ENCODE results near the gene CRABP2. TPM values are rescaled to one million over a fixed set of nuclear protein-coding genes. Genes with fewer than 3 reads are reported as not detected.
A peak's percentile ranks its signal among the peaks of the same experiment; 100 is the strongest.

CRABP2 gene
- total RNA-seq, 2 donors from 2014 or later, result 9.2 to 20.9 TPM

DNA sequence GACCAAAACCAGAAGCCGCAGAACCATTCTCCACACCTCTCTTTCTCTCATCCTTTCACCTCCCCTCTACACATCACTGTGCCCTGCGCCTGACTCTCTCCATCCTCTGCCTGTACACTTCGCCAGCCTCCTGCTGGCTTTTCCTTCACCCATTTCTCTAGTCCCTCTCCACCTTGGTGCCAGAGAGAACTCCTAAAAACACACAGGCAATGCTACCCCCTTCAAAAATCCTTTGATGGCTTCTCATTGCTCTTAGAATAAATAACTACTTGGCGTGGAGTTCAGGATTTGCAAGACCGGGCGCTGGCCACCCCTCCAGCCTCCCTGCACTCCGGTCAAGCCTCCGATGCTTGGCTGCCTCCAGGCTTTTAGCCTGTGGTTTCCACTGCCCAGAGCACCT is 8.6 kb downstream of the CRABP2 start:
- intact Hi-C loops (cut with DNase I), result loop anchor here in 1 of 2 donors (10.0 kb wide), 1 partner anchor 188 kb away; no protein-coding TSS in a partner anchor
- no peak for DNase-seq (ENCODE audit: low spot score)

DNA sequence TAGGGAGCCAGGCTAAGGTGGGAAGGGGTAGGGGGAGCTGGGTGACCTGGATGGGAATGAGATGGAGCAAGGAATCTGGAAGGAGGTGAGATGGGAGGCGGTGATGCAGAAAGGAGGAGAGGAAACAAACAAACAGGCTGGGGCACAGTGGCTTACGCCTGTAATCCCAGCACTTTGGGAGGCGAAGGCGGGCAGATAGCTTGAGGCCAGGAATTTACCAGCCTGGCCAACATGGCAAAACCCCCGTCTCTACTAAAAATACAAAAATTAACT is 10.8 kb downstream of the CRABP2 start:
- DNase-seq (ENCODE audit: low spot score), result no peak
- intact Hi-C loops (cut with DNase I), result loop anchor here in 1 of 2 donors (10.0 kb wide), 1 partner anchor 190 kb away; no protein-coding TSS in a partner anchor

DNA sequence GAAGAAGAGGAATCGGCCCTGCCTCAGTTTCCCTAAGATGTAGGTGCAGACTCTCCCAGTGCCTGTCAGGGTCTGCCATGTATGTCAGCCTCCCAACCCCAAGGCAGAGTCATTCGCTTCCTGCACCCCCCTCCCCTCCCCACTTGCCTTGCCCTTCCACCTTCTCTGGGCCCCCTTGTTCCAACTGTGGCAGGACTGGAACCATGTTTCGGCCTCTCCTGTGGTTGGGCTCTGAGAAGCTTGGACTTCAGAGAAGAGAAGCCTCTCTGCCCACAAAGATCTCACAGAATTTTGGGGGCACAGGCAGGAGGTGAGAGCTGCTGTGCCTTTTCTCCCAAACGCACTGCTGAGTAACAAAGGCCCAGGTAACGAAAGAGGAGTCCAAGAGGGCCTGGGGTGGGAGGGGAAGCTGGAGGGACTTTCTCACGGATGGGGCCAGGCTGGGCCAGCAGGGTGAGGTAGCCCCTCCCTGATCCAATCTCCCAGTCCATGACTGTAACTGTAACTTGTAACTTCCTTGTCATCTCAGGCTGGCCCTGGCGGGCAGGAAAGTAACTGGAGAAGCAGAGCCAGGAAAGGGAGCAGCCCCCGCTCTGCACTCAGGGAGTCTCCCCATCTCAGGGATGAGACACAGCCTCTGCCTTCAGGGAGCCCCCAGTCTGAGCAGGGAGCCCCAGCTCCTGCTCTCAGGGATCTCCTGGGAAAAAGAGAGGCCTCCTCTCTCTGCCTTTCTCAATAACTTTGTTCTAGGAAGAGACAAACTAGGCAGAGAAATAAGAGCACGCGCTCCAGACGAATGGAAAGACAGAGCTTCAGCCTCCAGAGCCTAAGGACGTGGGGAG is 11.3 kb downstream of the CRABP2 start:
- DNase-seq (ENCODE audit: low spot score), result no peak
- intact Hi-C loops (cut with DNase I), result loop anchor here in 1 of 2 donors (10.0 kb wide), 1 partner anchor 191 kb away; no protein-coding TSS in a partner anchor

DNA sequence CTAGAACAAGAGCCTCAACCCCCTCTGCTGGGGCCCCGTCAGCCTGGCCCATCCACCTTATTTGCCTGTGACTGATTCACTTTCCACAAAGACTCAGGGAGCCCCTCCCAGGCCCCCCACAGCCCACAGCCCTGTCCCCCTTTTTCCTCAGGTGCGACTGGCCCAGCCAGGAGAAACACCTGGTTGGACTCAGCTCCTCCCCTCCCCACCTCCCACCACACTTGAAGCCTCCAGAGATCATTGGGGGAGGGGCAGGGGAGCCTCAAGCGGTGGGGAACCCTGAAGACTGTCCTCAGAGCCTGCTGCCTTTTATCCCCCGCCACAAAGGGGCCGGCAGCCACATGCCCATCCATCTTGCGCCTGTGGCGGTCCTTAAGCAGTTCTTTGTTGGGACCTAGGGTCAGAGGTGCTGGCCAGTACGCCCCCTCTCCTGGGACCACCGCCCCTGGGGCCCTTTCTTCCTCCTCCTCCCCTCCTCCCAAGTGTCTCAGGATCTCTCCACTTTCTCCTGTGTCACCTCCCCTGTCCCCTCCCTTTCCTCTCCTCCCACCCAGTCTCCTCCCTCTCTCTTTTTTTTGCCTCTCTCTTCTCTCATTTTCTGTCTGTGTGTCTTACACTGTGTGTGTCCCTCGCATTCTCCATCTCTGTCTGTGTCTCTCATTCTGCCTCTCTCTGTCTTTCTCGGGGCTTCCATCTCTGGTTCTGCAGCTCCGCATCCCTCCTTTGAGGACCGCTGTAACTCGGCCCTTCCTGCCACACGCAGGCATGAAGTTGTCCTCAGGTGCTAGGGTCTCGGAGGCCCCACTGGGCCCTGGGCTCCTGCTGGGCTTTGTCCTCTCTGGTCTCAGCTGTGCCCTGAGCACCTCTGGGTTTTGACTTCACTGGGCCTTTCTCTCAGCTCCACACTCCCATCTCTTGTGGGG is 12.2 kb downstream of the CRABP2 start:
- intact Hi-C loops (cut with DNase I), result loop anchor here in 1 of 2 donors (10.0 kb wide), 1 partner anchor 192 kb away; no protein-coding TSS in a partner anchor
- DNase-seq (ENCODE audit: low spot score), result no peak

DNA sequence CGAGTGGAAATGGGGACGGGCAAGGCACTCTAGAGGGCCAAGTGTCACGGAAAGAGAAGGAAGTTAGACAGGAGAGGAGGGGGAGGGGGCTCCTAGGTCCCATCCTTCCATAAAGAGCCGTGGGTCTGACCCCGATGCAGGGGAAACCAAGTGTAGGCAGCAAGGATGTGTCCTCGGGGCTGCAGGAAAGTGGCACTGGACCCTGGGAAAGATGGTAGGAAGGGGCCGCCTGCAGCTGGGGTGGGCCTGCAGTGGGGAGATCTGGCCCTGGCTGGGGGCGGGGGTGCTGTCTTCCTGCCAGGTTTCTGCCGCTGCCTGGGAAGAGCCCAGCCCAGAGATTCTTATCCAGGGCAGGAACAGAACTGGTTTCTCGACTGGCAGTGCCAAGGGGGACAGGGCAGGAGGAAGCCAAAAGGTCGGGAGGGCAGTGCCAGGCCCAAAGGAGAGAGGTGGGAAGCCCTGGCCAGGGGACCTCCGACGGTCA is 12.9 kb downstream of the CRABP2 start:
- intact Hi-C loops (cut with DNase I), result loop anchor here in 1 of 2 donors (10.0 kb wide), 1 partner anchor 192 kb away; no protein-coding TSS in a partner anchor
- no peak for DNase-seq (ENCODE audit: low spot score)

DNA sequence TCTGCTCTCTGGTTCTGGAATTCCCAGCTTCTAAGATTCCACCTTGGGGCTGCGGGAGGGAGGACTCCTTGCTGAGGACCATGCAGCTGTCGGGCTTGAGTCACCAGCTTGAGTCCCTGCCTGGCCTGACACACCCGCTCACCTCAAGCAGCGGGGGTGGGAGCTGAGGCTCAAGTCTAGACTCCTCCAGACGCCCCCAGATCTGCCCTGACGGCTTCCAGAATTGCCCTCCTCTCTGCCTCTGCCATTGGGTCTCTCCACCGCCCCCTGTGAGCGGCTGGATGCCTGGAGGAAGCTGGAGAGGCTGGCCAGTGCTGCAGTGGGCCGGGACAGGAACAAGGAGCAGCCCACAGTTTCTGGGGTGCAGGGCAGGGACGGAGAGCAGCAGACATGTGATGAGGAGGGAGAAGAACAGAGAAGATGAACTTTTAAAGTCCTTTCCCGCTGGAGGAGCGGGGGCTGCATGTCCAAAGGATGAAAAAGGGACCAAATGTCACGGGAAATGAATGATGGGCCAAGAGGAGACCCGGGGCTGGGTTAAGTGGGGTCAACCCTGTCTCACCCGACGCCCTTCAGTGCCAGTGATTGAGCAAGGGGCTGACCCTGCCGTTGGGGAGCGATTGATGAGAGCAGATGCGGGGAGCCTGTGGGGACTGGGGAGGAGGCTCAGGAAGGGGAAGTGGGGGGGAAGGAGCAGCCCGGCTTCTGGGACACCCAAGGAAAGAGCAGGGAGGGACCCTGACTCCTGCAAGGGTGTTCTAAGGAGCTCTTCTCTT is 13.5 kb downstream of the CRABP2 start:
- intact Hi-C loops (cut with DNase I), result loop anchor here (2.0 to 10.0 kb wide), 3 partner anchors 33 to 193 kb away; no protein-coding TSS in a partner anchor
- DNase-seq (ENCODE audit: low spot score), result no peak

DNA sequence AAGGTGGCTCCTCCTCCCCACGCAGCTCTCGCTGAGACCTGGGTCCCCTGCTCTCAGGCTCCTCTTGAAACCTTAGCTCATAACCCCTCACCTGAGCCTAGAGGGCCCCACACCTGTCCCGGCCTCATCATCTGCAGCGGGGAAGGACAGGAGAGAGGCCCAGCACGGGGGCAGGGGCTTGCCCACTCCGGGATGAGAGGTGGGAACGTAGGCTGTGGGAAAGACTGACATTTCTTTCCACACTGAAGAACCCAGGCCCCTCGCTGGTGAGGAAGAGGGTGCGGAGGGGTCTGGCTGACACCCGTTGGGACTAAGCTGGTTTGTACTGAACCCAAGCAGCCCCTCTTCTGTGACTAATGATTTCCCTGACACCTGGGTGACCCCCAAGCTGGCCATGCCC is 14.2 kb downstream of the CRABP2 start:
- intact Hi-C loops (cut with DNase I), result loop anchor here (2.0 to 10.0 kb wide), 3 partner anchors 34 to 194 kb away; no protein-coding TSS in a partner anchor
- no peak for DNase-seq (ENCODE audit: low spot score)

- no peak for DNase-seq (ENCODE audit: low spot score)
- intact Hi-C loops (cut with DNase I), result loop anchor here (2.0 to 10.0 kb wide), 3 partner anchors 34 to 194 kb away; no protein-coding TSS in a partner anchor
Measured at GRCh38 chr1:156690675-156691036, 14.7 kb downstream of the CRABP2 start.

GRCh38 chr1:156689953-156690674 is 15.3 kb downstream of the CRABP2 start:
- intact Hi-C loops (cut with DNase I), result loop anchor here (2.0 to 10.0 kb wide), 3 partner anchors 35 to 195 kb away; no protein-coding TSS in a partner anchor

DNA sequence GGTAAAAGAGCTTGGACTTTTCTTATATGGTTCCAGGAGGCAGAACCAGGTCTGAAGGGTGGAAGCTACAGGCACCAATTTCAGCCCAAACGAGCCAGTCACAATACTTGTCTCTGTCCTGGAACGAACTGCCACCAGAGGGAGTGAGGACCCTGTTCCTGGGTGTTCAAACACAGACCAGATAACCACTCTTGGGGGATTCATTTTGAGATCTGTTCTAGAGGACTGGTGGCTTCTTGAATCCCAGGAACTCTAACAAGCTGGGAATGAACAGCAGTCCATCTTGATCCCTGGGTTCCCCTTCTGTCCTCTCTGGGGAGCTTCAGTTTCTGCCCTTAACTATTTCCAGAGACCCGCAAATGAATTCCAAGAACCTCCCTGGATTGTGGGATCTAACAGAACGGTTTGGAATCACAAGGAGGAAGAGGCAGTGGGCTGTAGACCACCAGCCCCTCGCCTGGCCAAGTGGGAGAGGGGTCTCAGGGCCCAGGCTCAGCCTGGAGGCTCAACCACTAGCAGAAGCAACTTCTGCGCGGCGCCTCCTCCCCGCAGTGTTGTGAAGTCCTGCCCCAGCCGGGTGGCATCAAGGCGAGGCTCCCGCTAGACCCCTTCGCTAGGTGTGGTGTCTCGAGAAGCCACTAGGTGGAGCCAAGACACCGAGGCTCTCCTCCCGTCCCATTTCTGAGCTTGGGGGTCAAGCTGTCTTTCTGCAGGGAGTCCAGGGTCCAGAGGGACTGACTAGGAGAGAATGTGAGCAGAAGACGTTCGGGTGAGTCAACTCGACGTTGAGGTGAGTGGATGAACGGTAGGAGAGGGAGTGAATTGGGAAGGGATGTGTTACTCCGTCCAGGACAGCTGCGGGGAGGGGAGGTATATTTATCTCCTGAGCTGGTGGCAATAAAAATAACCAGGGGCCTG is 16.1 kb downstream of the CRABP2 start:
- intact Hi-C loops (cut with DNase I), result no loop called here
- DNase-seq (ENCODE audit: low spot score), result peak; percentile 90

More at GRCh38 chr1:156689953-156690674, 15.3 kb downstream of the CRABP2 start:
- DNase-seq (ENCODE audit: low spot score), result no peak

DNA sequence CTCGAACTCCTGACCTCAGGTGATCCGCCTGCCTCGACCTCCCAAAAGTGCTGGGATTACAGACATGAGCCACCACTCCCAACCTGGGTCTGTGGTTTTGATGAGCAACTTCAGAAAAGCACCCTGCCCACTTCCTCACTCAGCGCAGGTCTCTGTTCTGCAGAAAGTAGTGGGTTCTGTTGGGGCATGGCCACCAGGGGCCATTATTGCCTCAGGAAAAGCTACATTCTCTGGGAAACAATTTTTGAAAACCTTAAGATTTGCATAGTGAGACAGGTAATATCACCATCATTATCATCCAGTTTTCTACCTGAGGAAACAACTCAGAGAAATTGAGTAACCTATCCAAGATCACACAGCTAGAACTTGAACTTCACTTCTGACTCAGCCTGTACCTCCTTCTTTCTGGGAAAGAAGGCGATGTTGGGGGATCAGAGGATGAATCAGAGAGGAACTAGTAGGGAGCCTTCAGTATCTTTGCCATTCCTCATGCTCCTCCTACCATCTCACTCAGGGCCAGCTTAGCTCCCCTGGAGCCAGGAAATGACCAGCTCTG is 21.1 kb downstream of the CRABP2 start:
- intact Hi-C loops (cut with DNase I), result no loop called here
- DNase-seq (ENCODE audit: low spot score), result no peak

DNA sequence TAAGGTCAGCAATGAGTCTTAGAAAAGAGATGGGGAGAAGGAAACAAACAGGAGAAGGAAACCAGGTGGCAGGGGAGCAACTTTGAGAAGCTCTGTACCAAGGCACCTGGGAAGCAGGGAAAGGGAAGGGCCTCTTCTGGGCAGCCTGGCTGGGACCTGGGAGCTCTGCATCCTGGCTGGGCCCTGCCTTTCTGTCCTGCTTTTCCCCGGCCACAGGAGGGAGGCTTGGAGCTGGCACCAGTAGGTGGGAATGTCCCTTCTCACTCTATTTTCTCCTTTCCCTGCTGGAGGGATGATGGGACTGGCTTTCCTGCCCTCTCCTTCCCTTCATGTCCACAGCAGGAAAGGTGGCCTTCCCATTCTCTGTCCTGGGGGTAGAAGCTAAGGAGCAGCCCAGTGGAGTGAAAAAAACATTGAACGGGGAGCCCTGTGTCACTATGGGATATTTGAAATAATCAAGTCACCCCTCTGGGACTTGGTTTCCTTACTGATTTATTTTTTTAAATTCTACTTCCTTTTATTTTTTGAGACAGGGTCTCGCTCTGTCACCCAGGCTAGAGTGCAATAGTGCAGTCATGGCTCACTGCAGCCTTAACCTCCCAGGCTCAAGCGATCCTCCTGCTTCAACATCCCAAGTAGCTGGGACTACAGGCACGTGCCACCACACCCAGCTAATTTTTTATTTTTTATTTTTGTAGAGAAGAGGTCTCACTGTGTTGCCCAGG is 23.1 kb downstream of the CRABP2 start:
- DNase-seq (ENCODE audit: low spot score), result no peak
- intact Hi-C loops (cut with DNase I), result no loop called here

GRCh38 chr1:156681196-156681960 is 24.0 kb downstream of the CRABP2 start:
- no peak for DNase-seq (ENCODE audit: low spot score)
- intact Hi-C loops (cut with DNase I), result no loop called here

- no peak for DNase-seq (ENCODE audit: low spot score)
- intact Hi-C loops (cut with DNase I), result no loop called here
Measured at GRCh38 chr1:156680056-156680455, 25.3 kb downstream of the CRABP2 start.

Data from posterior vena cava (tissue), 2 donors.